Forelimb muscle (tissue), 1 donor: ENCODE data around the gene FIS1. TPM values are rescaled to one million over a fixed set of nuclear protein-coding genes. Genes with fewer than 3 reads are reported as not detected.
"Not testable (repeated sequence)": the region's sequence is repeated elsewhere in the genome, so short reads cannot be mapped to it uniquely, and the experiment has no call there.

Source experiments
- DNase-seq: peaks from one replicate; pipeline ENCODE4 v3.0.0-alpha.2; 2013; ENCODE audit warnings: low read depth
- polyA plus RNA-seq: library from polyadenylated mRNA; unstranded; fragments of 120-200 nt; gene quantifications from one replicate; pipeline ENCODE4 v1.2.1, GENCODE V29; 2013; ENCODE audit not compliant: insufficient read length

The FIS1 gene
- polyA plus RNA-seq, 1 donor, result 125 TPM

DNA sequence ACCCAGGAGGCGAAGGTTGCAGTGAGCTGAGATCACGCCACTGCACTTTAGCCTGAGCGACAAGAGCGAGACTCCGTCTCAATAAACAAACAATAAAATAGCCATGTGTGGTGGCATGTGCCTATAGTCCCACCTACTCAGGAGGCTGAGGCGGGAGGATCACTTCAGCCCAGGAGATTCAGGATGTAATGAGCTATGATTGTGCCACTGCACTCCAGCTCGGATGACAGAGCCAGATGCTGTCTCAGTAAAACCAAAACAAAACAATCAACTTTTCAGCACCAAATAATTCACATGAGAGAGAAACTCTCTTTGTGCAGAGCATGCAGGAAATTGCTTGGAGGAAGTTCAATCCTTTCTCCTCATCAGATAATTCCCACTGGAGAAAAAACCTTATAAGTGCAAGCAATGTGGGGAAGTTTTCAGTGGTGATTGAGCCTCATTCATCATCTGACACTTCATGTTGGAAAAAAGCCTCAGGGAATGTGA, 13.4 kb upstream of the FIS1 start:
- no peak for DNase-seq

DNA sequence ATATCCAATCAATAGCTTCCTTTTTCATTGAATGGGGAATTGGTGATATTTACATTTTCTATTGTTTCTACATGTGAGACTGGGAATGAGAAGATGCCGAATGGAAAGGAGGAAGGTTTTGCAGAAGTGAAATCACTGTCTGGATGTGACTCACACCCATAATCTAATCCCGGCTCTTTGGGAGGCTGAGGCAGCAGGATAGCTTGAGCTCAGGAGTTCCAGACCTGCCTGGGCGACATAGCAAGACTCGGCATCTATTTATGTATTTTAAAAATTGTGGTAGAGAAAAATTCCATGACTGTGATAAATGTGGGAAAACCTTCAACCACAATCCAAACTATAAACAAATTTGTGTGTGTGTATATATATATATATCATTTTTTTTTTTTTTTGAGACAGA, 10.9 kb upstream of the FIS1 start:
- no peak for DNase-seq

DNA sequence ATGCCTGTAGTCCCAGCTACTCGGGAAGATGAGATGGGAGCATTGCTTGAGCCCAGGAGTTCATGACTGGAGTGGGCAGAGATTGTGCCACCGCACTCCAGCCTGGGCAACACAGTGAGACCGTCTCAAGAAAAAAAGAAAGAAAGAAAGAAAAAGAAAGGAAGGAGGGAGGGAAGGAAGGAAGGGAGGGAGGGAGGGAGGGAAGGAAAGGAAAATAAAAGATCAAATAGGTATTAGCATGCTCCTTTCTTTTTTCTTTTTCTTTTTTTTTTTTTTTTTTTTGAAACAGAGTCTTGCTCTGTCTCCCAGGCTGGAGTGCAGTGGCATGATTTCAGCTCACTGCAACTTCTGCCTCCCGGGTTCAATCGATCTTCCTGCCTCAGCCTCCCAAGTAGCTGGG, 8.3 kb upstream of the FIS1 start:
- not testable (repeated sequence) for DNase-seq

DNA sequence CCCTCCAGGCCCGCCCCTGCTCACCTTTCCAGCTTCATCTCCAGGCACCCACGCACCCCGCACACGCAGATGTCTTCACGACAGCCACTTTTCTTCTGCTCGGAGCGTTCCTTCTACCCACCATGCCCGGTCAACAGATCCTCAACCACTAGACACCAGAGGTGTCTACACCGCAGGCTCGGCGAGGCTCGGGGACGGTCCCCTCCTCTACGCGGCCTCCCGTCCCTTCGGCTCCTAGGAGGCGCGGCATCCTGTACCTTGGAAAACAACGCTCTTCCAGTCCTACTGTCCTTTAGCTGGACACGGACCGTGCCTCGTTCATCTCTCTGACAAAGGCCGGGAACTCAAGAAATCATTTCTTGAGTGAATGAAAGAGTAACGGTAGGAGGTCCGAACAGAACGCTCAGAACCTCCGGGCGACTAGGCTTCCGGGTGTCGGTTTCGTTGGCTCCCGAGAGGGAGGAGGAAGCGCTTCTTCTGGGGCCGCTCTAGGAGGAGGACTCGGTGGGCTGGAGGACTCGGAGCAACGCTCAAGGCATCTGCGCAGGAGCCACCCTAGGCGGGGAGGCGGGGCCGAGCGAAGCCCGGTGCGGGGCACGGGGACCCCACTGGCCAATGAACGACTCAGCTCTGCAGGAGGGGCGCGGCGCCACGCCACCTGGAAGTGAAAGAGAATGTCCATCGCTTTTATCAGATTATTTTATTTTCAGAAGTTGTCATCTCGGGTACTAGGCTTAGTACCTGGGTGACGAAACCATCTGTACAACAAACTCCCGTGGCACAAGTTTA, 7.2 kb upstream of the FIS1 start:
- peak; percentile 91 for DNase-seq

DNA sequence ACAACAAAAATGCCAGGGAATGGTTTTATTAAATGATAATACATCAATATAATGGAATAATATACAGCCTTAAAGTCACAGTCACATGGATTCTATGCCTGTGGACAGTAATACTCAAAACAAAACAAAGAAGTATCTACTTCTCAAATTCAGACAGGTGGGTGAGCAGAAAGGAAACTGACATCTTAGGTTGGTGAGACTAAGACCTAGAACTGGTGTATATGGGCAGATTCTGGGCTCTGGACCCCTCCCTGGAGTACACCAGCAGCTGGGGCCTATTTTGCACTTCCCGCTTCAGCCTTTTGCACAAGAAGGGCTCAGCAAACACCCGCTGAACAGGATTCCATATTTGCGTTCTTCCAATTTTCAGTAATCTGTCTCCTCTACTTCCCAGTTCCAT, 5.4 kb upstream of the FIS1 start:
- DNase-seq, result no peak

DNA sequence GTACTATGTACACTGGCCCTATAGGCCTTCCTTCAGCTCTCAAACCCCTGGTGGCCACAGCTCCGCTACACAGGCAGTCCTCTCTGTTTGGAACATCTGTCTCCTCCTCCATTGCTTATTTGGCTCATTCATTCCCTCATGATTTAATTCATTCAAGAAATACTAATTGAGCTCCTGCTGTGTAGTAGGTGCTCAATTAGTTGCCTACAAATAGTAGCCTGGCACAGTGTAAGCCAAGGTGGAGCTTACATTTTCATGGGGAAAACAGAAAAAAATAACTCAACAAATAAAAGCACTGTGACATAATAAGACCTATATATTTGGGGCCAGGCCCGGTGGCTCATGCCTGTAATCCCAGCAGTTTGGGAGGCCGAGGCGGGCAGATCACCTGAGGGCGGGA, 3.4 kb upstream of the FIS1 start:
- no peak for DNase-seq

DNA sequence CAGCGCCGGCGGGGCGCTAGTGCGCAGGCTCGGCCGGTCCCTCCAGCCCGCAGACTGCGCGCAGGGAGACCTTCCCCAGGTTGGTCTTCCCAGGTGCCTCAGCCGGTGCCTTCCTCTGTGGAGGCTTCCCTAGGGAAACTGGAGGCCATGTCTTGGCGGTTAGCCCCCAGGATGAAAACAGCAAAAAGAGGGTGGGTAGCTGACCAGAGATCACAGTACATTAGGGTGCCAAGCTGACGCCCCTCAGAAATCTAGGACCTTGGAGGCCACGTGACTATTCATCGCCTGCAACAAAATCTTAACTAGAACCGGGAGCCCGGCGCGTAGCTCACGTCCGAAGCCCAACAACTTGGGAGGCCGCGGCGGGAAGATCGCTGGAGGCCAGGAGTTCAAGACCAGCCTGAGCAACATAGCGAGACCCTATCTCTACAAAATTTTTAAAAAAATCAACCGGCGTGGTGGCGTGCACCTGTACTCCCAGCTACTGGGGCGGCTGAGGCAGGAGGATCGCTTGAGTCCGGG, 327 bp upstream of the FIS1 start:
- no peak for DNase-seq

DNA sequence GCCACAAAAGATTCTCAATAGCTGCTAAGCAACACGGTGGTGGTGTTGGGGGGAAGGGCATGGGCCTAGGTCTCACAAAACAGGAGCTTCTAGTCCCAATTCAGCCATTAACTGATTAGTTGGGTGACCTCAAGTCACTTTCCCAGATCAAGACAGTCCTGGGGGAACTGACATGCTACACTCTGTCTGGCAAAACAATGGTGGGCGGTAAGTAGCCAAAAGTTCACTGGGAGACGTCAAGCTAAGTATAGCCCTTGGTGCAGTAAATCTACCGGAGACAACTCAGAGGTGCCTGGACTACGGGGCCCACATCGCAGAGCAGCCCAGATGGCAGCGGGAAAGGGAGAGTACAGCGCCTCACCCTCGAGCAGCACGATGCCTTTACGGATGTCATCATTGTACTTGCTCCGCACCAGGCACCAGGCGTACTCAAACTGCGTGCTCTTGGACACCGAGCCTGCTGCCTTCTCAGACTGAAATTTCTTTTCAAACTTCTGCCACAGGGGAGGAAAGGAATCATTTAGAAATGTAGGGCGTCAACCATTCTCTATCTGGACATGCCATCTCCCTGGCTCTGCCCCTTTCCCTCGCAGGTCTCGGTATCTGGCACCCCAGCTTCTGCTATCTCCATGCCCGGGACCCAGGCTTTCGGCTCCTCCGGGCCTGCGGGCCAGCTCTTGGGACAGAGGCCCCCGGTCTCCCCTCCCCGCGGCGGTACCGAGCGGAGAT, 1.1 kb downstream of the FIS1 start:
- DNase-seq, result no peak

DNA sequence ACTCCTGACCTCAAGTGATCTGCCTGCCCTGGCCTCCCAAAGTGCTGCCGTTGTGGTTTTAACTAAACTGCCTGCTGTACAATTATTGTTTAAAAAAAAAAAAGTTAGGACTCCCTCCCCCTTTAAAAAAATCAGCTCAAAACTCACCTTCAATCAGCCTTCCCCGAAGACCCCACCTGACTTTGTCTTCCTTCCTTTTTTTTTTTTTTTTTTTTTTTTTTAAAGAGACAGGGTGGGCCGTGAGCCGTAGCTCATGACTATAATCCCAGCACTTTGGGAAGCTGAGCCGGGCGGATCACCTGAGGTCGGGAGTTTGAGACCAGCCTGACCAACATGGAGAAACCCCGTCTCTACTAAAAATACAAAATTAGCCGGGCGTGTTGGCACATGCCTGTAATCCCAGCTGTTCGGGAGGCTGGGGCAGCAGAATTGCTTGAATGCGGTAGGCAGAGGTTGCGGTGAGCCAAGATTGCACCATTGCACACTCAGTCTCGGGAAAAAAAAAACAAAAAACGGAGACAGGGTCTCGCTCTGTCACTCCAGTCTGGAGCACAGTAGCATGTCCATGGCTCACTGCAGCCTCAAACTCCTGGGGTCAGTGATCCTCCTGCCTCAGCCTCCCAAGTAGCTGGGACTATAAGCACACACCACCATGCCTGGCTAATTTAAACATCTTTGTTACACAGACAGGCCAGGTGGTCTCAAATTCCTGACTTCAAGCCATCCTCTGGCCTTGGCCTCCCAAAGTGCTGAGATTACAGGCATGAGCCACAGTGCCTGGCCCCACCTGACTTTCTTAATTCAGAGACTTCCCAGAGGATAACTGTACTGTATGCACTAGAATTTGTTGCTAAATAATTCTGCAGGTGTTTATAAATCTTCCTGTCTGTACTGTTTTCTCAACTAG, 3.2 kb downstream of the FIS1 start:
- no peak for DNase-seq

DNA sequence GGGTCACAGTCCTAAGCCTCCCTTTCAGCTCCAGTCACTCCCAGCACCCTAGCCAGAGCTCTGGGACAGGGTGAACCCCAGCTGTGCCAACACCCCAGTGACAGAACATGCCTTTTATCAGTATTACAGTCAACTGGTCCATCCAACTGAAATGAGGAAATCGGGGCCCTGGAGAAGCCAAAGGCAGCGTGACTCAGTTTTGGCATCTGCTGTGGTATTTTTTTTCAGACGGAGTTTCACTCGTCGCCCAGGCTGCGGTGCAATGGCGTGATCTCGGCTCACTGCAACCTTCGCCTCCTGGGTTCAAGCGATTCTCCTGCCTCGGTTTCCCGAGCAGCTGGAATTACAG, 3.9 kb downstream of the FIS1 start:
- no peak for DNase-seq

DNA sequence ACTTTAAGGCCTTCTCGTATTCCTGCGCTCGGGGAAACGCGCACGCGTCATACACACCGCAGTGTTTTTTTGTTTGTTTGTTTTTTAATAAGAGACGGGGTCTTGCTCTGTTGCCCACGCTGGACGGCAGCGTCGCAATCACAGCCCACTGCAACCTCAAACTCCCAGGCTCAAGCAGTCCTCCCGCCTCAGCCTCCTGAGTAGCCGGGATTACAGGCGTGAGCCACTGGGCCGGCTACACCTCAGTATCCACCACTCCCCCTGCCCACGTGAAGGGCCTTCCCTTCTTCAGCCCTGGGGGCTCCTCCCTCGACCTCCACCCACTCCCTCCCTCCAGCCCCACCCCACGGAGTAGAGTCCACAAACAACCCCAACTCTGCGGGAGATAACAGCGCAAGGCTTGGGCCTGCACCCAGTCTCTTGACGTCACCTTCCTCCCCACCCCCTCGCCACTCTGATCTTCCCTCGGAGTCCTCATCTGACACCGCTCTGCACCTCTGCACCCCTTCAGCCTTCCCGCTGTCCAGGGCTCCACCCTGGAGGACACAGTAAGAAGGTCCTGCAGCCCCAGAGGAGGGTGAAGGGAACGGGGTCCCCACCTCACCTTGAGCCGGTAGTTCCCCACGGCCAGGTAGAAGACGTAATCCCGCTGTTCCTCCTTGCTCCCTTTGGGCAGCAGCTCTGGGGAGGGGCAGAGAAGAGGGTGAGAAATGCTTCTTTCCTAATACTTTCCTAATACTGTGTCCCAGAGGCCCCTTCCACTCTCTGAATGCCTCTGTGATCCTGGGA, 4.5 kb downstream of the FIS1 start:
- DNase-seq, result no peak

DNA sequence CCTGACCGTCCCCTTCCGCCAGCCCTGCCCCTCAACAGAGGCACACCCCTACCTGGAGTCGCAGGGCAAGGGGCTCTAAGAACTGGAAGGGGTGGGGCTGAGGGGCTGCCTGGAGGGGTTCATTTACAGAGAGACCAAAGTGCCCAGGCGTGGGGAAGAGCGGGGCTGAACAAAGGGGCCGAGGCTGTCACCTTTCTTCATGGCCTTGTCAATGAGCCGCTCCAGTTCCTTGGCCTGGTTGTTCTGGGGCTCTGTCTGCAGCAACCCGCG, 5.0 kb downstream of the FIS1 start:
- DNase-seq, result no peak

DNA sequence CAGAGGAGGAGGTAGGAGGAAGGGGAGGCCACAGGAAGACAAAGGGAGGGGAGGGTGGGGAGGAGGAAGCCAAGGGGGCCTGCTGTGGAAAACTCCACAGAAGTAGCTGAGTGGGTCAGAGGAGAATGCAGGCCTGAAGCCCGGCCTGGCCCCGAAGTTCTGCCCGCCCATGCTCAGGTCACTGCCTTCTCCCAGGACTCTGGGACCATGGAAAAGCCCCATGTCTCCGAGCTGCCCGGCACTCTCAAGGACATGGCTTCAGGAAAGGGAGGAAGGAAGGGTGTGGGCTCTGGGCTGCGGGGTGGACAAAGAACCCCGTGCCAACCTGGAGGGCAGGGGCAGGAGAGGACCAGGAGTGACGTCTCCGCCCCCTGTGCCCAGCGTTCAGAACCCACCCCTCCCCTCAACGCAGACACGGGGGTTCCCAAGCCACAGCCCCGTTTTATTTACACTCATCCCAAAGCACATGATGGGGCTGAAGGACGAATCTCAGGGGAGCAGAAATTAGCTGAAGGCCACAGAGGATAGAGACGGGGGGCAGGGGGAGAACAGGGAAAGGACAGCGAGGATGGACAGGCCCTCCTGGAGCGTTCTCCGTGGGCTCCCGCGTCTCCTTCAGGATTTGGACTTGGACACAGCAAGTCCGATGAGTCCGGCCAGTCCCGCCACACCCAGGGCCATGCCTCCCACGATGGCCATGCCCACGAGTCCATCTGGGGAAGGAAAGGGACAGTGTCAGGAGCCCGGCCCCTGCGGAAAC, 5.5 kb downstream of the FIS1 start:
- no peak for DNase-seq

DNA sequence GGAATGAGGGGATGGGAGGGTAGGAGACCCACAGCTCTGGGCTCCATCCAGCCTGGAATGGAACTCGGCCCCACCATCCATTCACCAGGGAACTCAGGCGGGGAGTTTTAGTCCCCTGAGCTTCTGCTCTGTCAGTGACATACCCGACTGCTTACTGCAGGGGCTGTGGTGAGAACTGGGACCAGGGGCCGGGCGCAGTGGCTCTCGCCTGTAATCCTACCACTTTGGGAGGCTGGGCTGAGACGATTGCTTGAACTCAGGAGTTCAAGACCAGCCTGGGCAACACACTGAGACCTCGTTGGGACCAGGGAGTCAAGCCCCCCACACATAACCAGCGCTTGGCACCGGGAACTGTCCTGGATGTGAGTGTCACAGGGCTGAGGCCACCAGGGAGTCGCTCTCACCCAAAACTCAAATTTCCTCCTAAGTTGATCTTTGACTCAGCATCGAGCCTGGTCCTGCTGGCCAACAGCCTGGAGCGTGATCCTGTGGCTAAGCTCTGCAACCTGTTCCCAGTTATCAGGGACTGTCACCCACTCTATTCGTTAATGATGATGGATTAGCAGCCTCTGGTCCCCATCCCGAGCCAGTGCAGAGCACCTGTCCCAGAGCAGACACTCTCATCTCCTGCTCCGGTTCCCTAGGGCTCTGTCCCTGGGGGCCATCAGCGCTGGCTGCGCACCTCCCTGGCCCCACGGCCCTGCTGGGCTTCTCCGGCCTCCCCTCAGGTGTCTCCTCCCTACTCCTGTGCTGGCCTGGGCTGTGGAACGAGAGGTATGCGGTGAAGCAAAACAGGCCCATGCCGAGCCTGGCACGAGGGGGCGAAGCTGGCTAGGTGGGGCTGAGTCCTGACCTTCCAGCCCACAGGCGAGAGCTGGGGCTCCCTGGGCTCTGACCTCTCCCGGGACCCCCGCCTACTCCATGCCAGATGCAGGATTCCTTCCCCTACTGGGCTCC, 6.4 kb downstream of the FIS1 start:
- no peak for DNase-seq

DNA sequence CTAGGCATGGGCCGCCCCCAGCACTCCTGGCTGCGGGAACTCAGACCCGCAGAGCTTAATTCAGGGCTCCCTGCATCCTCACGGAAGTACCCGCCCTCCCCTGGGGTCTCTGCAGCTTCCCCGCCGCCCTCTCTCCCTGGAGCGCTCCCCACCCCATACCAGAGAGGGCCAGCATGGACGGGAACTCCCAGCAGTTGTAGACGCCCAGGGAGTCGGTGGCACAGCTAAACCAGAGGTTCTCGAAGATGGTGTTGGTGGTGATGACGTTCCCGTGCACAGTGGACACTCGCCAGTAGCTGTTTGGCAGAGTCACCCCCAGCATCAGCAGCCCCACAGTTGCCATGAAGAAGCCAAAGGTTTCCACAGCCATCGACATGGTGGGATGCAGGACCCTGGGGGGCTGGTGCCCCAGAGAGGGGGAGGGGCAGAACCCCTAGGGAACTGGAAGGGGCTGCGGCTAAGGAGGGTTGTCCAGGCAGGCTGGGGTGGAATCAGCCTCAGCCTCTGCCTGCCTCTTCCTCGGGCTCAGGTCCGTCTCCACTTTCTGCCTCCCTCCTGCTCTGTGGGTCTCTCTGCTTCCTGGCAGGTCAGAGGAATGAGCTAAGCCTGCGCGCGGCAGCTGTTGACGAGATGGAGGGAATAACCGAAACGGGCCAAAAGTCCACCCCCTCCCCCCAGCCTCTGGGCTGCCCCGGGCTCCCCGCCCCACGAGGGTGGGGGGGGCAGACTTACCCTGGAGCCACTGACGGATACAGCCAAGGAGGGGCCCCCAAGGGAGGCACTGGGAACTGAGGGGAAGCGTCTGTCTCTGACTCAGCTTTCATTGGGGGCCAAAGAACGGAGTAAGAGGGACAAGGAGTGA, 7.4 kb downstream of the FIS1 start, which contains the start of gene CLDN15:
CLDN15 (minus strand) TSS at position 597 of the 862 bp plus-strand sequence; CDS start at position 376, 221 bp downstream.
- no peak for DNase-seq

DNA sequence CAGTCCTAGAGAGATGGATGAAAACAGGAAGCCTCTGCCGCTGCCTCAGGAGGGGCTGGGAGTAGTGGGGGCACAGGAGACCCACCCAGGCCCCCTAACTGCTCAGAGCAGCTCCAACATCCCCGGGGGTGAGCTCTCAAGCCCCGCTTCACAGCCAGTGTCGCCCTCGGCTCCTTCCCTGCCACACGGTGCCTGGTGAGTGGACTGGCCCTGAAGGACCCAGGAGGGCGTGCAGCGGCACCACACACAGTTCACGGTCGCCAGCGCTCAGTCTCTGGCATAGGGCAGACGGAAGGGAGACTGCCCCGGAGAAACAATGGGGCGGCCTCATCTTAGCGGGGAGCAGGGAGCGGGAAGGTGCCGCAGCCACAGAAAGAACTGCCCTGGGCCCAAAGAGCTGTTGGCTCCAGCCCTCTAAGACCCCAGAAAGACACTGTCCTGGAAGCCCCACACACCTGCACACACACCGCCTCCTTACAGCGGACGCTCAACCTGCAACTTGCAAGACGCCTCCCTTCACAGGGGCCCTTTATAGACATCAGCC, 8.5 kb downstream of the FIS1 start:
- no peak for DNase-seq

DNA sequence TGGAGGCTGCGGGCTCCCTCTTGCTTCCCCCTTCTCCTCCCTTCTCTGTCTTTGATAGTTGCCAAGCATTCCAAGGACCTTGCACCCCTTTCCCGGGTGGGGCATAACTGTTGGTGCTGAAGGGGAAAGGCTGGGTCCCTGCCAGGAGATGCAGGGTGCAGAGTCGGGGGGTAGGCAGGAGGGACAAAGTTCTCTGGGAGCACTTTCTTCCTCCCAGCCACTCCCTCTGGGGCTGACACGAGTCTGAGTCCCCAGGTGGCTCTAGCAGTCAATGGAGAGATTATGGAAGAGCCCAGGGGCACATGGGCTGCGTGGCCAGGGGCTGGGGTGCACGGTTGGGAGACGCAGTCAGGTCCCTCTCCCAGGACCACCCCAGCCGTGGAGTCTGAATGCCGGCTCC, 9.4 kb downstream of the FIS1 start:
- no peak for DNase-seq

DNA sequence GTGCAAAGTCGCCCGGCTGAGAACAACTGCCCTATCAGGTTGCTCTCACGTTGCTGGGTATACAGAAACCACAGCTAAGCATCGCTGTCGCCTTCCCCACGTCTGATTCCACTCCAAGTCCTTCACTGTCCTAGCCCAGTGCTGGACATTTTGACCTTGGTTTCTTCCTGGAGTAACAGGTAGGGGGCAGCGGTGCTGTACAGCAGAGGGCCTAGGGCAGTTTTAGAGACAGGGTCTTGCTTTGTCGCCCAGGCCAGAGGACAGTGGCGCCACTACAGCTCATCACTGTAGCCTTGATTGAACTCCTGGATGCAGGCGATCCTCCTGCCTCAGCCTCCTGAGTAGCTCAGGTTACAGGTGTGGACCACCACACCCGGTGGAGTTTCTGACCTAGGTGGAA, 9.8 kb downstream of the FIS1 start:
- DNase-seq, result no peak
